ENCODE data around the gene SLC30A2.

Gene SLC30A2

GRCh38 chr1:26020941-26021646 is 24.8 kb downstream of the SLC30A2 start:
- no peak for DNase-seq

- no peak for DNase-seq
Observed at GRCh38 chr1:26020330-26020768, 25.6 kb downstream of the SLC30A2 start.

- no peak for DNase-seq
Observed at GRCh38 chr1:26019641-26020315, 26.1 kb downstream of the SLC30A2 start.

GRCh38 chr1:26017606-26018005 is 28.3 kb downstream of the SLC30A2 start:
- no peak for DNase-seq

- no peak for DNase-seq
Observed at GRCh38 chr1:26016953-26017545, 28.9 kb downstream of the SLC30A2 start.

GRCh38 chr1:26016258-26016952 is 29.5 kb downstream of the SLC30A2 start:
- DNase-seq = no peak

- no peak for DNase-seq
Observed at GRCh38 chr1:26015358-26015757, 30.6 kb downstream of the SLC30A2 start.

GRCh38 chr1:26014179-26014578 is 31.7 kb downstream of the SLC30A2 start:
- no peak for DNase-seq

GRCh38 chr1:26012864-26013263 is 33.1 kb downstream of the SLC30A2 start:
- no peak for DNase-seq

GRCh38 chr1:26010825-26011224 is 35.1 kb downstream of the SLC30A2 start:
- DNase-seq = no peak

GRCh38 chr1:26009796-26010447 is 36.0 kb downstream of the SLC30A2 start:
- DNase-seq = no peak

- no peak for DNase-seq
Observed at GRCh38 chr1:26006710-26007109, 39.2 kb downstream of the SLC30A2 start.

GRCh38 chr1:26005434-26006105 is 40.3 kb downstream of the SLC30A2 start:
- DNase-seq = no peak

- DNase-seq = no peak
Observed at GRCh38 chr1:26003756-26004155, 42.2 kb downstream of the SLC30A2 start.

- no peak for DNase-seq
Observed at GRCh38 chr1:26003262-26003661, 42.7 kb downstream of the SLC30A2 start.

- DNase-seq = no peak
Observed at GRCh38 chr1:25999041-25999800, 46.7 kb downstream of the SLC30A2 start.

GRCh38 chr1:25997828-25998761 is 47.8 kb downstream of the SLC30A2 start, which contains the start of gene PAFAH2:
PAFAH2 (minus strand) TSS chr1:25998063; CDS start chr1:25990816, 7,247 bp downstream.
- peak; percentile 95 for DNase-seq

GRCh38 chr1:25996966-25997827 is 48.7 kb downstream of the SLC30A2 start:
- no peak for DNase-seq

Measured in NCI-H2081 treated with DMSO at 0.1 percent for 48 hours (cell line).